Hepatocyte (in vitro differentiated cells): ENCODE measurements around the gene ZBTB7A.

Source experiments
- CTCF ChIP-seq: fragments of 200-600 bp; sonication (generic); IDR thresholded peaks from 2 replicates; pipeline ENCODE4 v1.5.1; 2016; ENCODE audit warnings: antibody characterized with exemption, mild to moderate bottlenecking; ENCODE audit not compliant: poor library complexity
- EZH2 ChIP-seq: fragments of 200-600 bp; sonication (generic); IDR thresholded peaks from 2 replicates; pipeline ENCODE4 v1.6.1; 2016; ENCODE audit warnings: antibody characterized with exemption, mild to moderate bottlenecking, borderline replicate concordance

GRCh38 chr19:4049432-4049831 is 17.3 kb downstream of the ZBTB7A start:
- TF ChIP-seq CTCF (no peak), EZH2 (no peak)
